CD8-positive, alpha-beta memory T cell (primary cell): ENCODE measurements around the gene MRPS27. TPM values are rescaled to one million over a fixed set of nuclear protein-coding genes. Genes with fewer than 3 reads are reported as not detected.

Experiments
- CTCF ChIA-PET: fragments of 350-600 bp; sonication (Branson Sonifier 250); formaldehyde crosslinking; loops from one replicate; lab custom pipeline; 2021; ENCODE audit warnings: antibody characterized with exemption; lab: Charles Lee
- POLR2A ChIA-PET: fragments of 350-600 bp; sonication (Branson Sonifier 250); formaldehyde crosslinking; loops from one replicate; lab custom pipeline; 2021; ENCODE audit warnings: antibody characterized with exemption; lab: Charles Lee
- DNase-seq, 5 donors: peaks; one replicate each; pipeline versions ENCODE4 v3.0.0 to v3.0.0-alpha.2; 2020 to 2022; ENCODE audit warnings: mixed read lengths in 1 of 5
- H3K27ac ChIP-seq: one replicate; pipeline ENCODE4 v1.7.0; 2013; ENCODE audit warnings: low read depth, mild to moderate bottlenecking, low read length, moderate library complexity
- H3K27me3 ChIP-seq: 2 replicates; pipeline ENCODE4 v1.7.0; 2013; ENCODE audit warnings: low read length, mild to moderate bottlenecking; ENCODE audit not compliant: insufficient read depth, poor library complexity, severe bottlenecking
- H3K36me3 ChIP-seq: 2 replicates; pipeline ENCODE4 v1.7.0; 2013; ENCODE audit warnings: mild to moderate bottlenecking, low read length, moderate library complexity; ENCODE audit not compliant: insufficient read depth
- H3K4me1 ChIP-seq: 2 replicates; pipeline ENCODE4 v1.7.0; 2013; ENCODE audit warnings: mild to moderate bottlenecking, low read length, moderate library complexity; ENCODE audit not compliant: insufficient read depth
- H3K4me3 ChIP-seq: 2 replicates; pipeline ENCODE4 v1.7.0; 2013; ENCODE audit warnings: mild to moderate bottlenecking, low read length
- H3K9me3 ChIP-seq: 2 replicates; pipeline ENCODE4 v1.7.0; 2013; ENCODE audit warnings: mild to moderate bottlenecking, low read length
- H3K27ac Mint-ChIP-seq, 8 donors: one replicate each; pipeline ENCODE4 v1.8.0; 2020 to 2021; ENCODE audit warnings: mixed read lengths in 8 of 8, mild to moderate bottlenecking in 6 of 8, inconsistent platforms in 3 of 8, moderate library complexity in 3 of 8
- H3K27me3 Mint-ChIP-seq, 2 donors: one replicate each; pipeline ENCODE4 v1.8.0; 2020 to 2021; ENCODE audit warnings: mixed read lengths in 2 of 2, mild to moderate bottlenecking in 1 of 2, moderate library complexity in 1 of 2
- H3K36me3 Mint-ChIP-seq, 3 donors: one replicate each; pipeline ENCODE4 v1.8.0; 2020 to 2021; ENCODE audit warnings: mixed read lengths in 3 of 3, inconsistent platforms in 1 of 3, mild to moderate bottlenecking in 1 of 3
- H3K4me1 Mint-ChIP-seq, 3 donors: one replicate each; pipeline ENCODE4 v1.8.0; 2020 to 2021; ENCODE audit warnings: mixed read lengths in 3 of 3, inconsistent platforms in 1 of 3, mild to moderate bottlenecking in 1 of 3
- H3K4me3 Mint-ChIP-seq, 7 donors: one replicate each; pipeline ENCODE4 v1.8.0; 2020 to 2021; ENCODE audit warnings: mixed read lengths in 7 of 7, mild to moderate bottlenecking in 6 of 7, moderate library complexity in 4 of 7, inconsistent platforms in 2 of 7
- H3K9me3 Mint-ChIP-seq, 5 donors: one replicate each; pipeline ENCODE4 v1.8.0; 2020 to 2022; ENCODE audit warnings: mixed read lengths in 5 of 5, mild to moderate bottlenecking in 3 of 5, moderate library complexity in 2 of 5, inconsistent platforms in 1 of 5
- polyA plus RNA-seq: library from polyadenylated mRNA; unstranded; fragments of 300-500 nt; fragmentation: Illumina TruSeq; gene quantifications from one replicate; pipeline ENCODE4 v1.2.3, GENCODE V29; 2021
- total RNA-seq, 2 experiments: library from RNA; stranded (reverse); gene quantifications; one replicate each; pipeline ENCODE4 v1.2.3, GENCODE V29; 2021

The MRPS27 gene
- total and polyA plus RNA-seq, 3 experiments from 2014 or later, result 35.9 to 91.9 (median 86.9) TPM

DNA sequence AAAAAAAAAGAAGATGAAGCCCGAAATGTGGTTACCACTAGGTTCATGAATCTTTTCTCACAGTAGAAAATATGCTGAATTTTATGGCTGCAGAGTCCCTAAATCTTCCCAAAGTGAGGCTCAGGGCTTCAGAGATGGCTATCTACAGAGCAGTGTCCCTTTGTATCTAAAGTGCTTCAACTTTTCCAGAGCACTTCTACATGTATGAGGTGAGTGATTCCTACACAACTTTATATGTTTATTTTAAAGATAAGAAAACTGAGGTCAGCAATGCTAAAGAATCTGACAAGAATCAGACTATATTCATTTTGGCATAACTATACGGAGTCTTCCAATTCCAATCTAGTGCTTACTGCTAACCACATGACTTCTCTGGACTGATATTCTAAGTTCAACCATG, 53.2 kb downstream of the MRPS27 start:
- CTCF ChIA-PET, result no interaction called here
- H3K4me3 Mint-ChIP-seq, result no peak overlapping the region
- Histone ChIP-seq H3K4me3 (no peak overlapping the region), H3K36me3 (no peaks in the 10 kb centered on the region), H3K9me3 (no peaks in the 10 kb centered on the region), H3K27me3 (no peaks in the 10 kb centered on the region), H3K4me1 (no peaks in the 10 kb centered on the region), H3K27ac (no peak overlapping the region)
- H3K27me3 Mint-ChIP-seq, result no peaks in the 10 kb centered on the region
- POLR2A ChIA-PET, result no interaction called here
- peaks cover 4 to 16% (median 9%) of the 10 kb centered on the region in 3 donors for H3K4me1 Mint-ChIP-seq
- DNase-seq, result no peak
- H3K9me3 Mint-ChIP-seq, result no peaks in the 10 kb centered on the region
- H3K27ac Mint-ChIP-seq, result no peak overlapping the region
- peaks cover 0 to 15% (median 4%) of the 10 kb centered on the region in 3 donors for H3K36me3 Mint-ChIP-seq

DNA sequence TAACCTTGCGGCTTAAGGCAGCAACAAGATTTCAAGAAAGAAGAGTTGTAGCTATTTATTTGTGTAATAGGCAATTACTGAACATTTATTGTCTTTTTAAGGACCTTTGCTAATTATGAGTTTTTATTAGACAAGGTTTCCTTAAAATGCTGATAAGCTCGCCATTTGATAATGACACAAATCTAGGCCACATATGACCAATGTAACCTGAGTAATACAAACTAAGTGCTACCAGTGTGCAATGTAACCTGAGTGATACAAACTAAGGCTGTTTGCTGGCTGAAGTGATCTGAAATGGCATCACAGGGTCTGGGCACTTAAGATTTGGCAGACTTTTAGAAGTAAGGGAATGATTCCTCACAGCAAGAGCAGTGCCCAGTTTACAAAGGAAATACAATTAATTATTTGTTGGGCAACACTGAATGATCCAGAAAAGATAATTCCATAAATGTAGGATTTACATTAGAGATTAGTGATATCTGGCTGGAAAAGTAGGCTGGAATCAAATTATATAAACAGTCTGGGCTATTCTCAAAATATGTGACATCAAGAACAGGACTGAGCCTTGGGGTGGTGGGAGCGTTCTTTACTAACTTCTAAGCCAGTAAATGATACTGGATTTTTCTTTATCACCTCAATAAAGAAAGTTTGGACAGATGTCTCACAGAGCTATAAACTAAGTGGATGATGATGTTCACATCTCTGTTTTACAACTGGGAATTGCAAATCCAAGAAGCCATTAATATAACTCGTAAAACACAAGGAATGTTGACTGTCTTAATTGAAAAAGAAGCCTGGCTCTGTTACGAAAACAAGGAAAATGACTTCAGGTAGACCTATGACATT, 54.8 kb downstream of the MRPS27 start:
- Histone ChIP-seq H3K9me3 (no peaks in the 10 kb centered on the region), H3K27ac (no peak overlapping the region), H3K27me3 (no peaks in the 10 kb centered on the region), H3K4me1 (no peaks in the 10 kb centered on the region), H3K4me3 (no peak overlapping the region), H3K36me3 (no peaks in the 10 kb centered on the region)
- no peak for DNase-seq
- ChIA-PET CTCF (interaction anchor here (1.4 kb wide), 1 partner anchor 52 kb away, joined by 3 read pairs; no protein-coding TSS in a partner anchor), POLR2A (no interaction called here)
- Mint-ChIP-seq H3K4me3 (no peak overlapping the region), H3K4me1 (peaks cover 4 to 16% (median 9%) of the 10 kb centered on the region in 3 donors), H3K27ac (no peak overlapping the region), H3K27me3 (no peaks in the 10 kb centered on the region), H3K9me3 (no peaks in the 10 kb centered on the region), H3K36me3 (peaks cover 0 to 14% (median 8%) of the 10 kb centered on the region in 3 donors)

DNA sequence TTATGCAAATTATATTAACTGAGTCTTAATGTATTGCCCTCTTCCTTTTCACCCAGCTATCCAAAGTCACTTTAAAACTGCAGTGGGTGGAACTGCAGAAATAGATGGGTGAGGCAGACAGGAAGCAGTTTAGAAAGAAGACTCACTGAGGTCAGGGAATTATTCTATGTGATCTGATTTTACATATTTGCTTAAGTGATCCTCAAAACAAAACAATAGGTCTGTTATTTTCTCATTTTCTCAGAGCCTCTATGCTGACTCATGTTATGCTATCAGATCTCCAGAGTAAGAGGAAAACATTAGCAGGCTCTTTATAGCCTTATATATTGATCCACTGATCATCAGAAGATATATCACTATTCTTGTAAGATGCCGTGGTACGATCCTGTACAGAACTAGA, 63.5 kb downstream of the MRPS27 start:
- Mint-ChIP-seq H3K4me1 (peaks cover 5 to 7% (median 5%) of the 10 kb centered on the region in 3 donors), H3K27ac (no peak overlapping the region), H3K27me3 (no peaks in the 10 kb centered on the region), H3K4me3 (no peak overlapping the region), H3K36me3 (peaks cover 10 to 27% (median 10%) of the 10 kb centered on the region in 3 donors), H3K9me3 (no peaks in the 10 kb centered on the region)
- Histone ChIP-seq H3K4me1 (no peaks in the 10 kb centered on the region), H3K27me3 (no peaks in the 10 kb centered on the region), H3K4me3 (no peak overlapping the region), H3K27ac (no peak overlapping the region), H3K36me3 (no peaks in the 10 kb centered on the region), H3K9me3 (no peaks in the 10 kb centered on the region)
- ChIA-PET CTCF (no interaction called here), POLR2A (no interaction called here)
- DNase-seq, result no peak

DNA sequence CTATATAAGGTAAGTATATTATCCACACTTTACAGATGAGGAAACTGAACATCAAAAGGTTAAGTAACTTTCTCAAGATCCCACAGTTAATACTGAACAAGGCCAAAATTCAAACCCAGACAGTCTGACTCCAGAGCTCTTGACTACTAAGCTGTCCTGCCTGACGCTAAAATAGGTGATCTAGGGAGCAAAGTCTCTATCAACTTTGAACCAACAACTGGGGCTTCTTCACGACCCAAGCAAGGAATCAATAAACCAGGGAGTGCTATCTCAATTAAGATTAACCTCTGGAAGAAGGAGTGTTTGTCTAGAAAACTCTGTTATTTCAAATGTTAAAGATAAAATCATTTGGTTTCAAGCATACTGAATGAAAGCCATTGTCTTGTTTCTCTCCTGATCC, 64.4 kb downstream of the MRPS27 start:
- no peak overlapping the region for H3K27ac Mint-ChIP-seq
- ChIA-PET POLR2A (no interaction called here), CTCF (no interaction called here)
- Histone ChIP-seq H3K9me3 (no peaks in the 10 kb centered on the region), H3K36me3 (no peaks in the 10 kb centered on the region), H3K27me3 (no peaks in the 10 kb centered on the region), H3K27ac (no peak overlapping the region), H3K4me1 (no peaks in the 10 kb centered on the region), H3K4me3 (no peak overlapping the region)
- no peak overlapping the region for H3K4me3 Mint-ChIP-seq
- H3K27me3 Mint-ChIP-seq, result peaks cover 0 to 2% of the 10 kb centered on the region in 2 donors
- no peak for DNase-seq
- H3K9me3 Mint-ChIP-seq, result no peaks in the 10 kb centered on the region
- peaks cover 10 to 24% (median 10%) of the 10 kb centered on the region in 3 donors for H3K36me3 Mint-ChIP-seq
- peaks cover 5 to 11% (median 7%) of the 10 kb centered on the region in 3 donors for H3K4me1 Mint-ChIP-seq

DNA sequence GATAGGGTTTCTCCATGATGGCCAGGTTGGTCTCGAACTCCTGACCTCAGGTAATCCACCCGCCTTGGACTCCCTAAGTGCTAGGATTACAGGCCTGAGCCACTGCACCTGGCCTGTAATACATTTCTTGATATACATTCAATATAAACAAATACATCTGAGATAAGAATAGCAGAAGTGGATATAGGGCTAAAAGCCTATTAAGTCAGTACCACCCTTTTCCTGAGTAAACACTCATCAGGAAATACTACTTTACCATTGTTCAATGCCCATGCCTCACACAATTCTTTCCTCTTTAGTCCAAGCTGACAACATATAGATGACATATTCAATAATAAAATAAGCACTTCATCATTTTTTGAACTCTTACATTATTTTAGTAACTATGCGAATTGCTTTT, 64.8 kb downstream of the MRPS27 start:
- Histone ChIP-seq H3K9me3 (no peaks in the 10 kb centered on the region), H3K27ac (no peak overlapping the region), H3K27me3 (no peaks in the 10 kb centered on the region), H3K4me3 (no peak overlapping the region), H3K4me1 (no peaks in the 10 kb centered on the region), H3K36me3 (no peaks in the 10 kb centered on the region)
- H3K27me3 Mint-ChIP-seq, result peaks cover 0 to 2% of the 10 kb centered on the region in 2 donors
- H3K27ac Mint-ChIP-seq, result no peak overlapping the region
- CTCF ChIA-PET, result interaction anchor here (1.0 kb wide), 1 partner anchor 29 kb away, joined by 3 read pairs; no protein-coding TSS in a partner anchor
- H3K4me3 Mint-ChIP-seq, result no peak overlapping the region
- H3K9me3 Mint-ChIP-seq, result no peaks in the 10 kb centered on the region
- peaks cover 5 to 11% (median 7%) of the 10 kb centered on the region in 3 donors for H3K4me1 Mint-ChIP-seq
- no peak for DNase-seq
- POLR2A ChIA-PET, result no interaction called here
- peaks cover 10 to 25% (median 10%) of the 10 kb centered on the region in 3 donors for H3K36me3 Mint-ChIP-seq

DNA sequence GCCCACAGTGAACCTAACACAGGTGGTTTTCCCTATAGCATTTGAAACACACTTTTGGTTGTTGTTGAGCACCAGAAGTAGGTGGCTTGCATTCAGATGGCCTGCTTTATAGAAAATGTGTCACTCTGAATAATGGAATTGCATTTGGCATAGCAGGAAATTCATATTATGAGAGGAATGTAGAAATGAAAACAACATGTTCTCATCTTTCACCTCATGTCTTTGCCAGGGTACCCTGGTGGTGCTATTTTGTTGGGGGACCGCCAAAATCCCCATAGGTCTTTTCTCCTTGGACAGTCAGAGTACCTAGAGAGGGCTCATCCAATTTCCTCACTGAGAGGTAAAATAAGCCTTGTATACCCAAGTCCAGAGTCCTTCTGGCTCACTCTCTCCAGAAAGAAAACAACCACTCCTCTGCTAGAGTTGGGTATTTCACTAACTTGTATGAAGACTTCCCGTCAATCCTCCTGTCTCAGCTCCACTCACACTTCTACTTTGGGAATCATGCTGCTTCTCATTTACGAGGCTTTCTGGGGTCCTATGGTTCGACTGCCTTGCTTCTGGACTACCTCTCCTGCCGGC, 67.4 kb downstream of the MRPS27 start:
- H3K27me3 ChIP-seq, result no peaks in the 10 kb centered on the region
- no peaks in the 10 kb centered on the region for H3K4me1 ChIP-seq
- H3K4me3 ChIP-seq, result no peak overlapping the region
- CTCF ChIA-PET, result no interaction called here
- POLR2A ChIA-PET, result no interaction called here
- Mint-ChIP-seq H3K4me1 (peaks cover 5 to 17% (median 5%) of the 10 kb centered on the region in 3 donors), H3K27me3 (peaks cover 0 to 2% of the 10 kb centered on the region in 2 donors), H3K9me3 (no peaks in the 10 kb centered on the region), H3K4me3 (no peak overlapping the region), H3K27ac (peak overlapping the region in 1 of 8 donors; percentile 9), H3K36me3 (peaks cover 4 to 20% (median 7%) of the 10 kb centered on the region in 3 donors)
- H3K27ac ChIP-seq, result no peak overlapping the region
- no peak for DNase-seq
- H3K36me3 ChIP-seq, result no peaks in the 10 kb centered on the region
- H3K9me3 ChIP-seq, result no peaks in the 10 kb centered on the region

DNA sequence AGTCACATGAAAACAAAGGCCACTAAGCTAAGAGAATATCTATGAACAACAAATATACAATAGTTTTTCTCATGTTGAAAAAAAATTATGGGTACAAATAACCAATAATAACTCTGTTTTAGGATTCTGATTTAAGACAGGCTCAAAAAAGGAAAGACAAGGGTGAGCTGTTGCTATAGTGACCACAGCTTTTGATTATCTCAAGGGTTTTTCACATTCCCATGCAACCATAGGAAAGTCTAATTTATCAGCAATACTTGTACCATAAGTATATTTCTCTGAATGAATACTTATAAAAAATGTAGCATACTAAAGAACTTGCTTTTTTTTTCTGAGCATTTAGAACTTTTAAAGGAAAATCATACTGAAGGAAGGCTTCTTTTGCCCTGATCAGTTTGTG, 68.0 kb downstream of the MRPS27 start:
- peaks cover 0 to 15% (median 7%) of the 10 kb centered on the region in 3 donors for H3K36me3 Mint-ChIP-seq
- peaks cover 0 to 2% of the 10 kb centered on the region in 2 donors for H3K27me3 Mint-ChIP-seq
- no peak overlapping the region for H3K4me3 Mint-ChIP-seq
- no peak overlapping the region for H3K27ac Mint-ChIP-seq
- no peaks in the 10 kb centered on the region for H3K9me3 Mint-ChIP-seq
- Histone ChIP-seq H3K9me3 (no peaks in the 10 kb centered on the region), H3K27me3 (no peaks in the 10 kb centered on the region), H3K4me1 (no peaks in the 10 kb centered on the region), H3K27ac (no peak overlapping the region), H3K36me3 (no peaks in the 10 kb centered on the region), H3K4me3 (no peak overlapping the region)
- POLR2A ChIA-PET, result no interaction called here
- CTCF ChIA-PET, result no interaction called here
- no peak for DNase-seq
- peaks cover 5 to 20% (median 8%) of the 10 kb centered on the region in 3 donors for H3K4me1 Mint-ChIP-seq

DNA sequence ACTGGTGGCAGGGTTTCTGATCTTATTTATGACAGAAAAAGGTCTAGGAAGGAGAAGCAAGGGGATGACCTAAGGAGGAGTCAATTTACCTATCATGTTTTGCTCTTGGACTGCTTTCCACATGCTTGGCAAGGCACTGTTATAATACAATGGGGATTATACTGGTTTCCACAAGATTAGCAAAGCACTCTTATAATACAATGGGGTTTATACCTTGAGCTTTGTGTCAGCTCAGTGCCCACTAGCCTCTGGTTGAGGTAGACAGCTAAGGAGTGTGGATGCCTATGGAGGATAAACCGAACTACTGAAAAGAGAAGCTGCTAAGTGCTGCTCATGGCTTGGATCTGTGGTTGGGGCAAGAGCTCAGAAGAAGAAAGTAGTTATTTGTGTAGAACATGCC, 68.7 kb downstream of the MRPS27 start:
- H3K27ac Mint-ChIP-seq, result no peak overlapping the region
- H3K36me3 Mint-ChIP-seq, result peaks cover 0 to 12% (median 7%) of the 10 kb centered on the region in 3 donors
- H3K27me3 ChIP-seq, result no peaks in the 10 kb centered on the region
- H3K4me1 Mint-ChIP-seq, result peaks cover 9 to 25% (median 9%) of the 10 kb centered on the region in 3 donors
- peaks cover 0 to 2% of the 10 kb centered on the region in 2 donors for H3K27me3 Mint-ChIP-seq
- CTCF ChIA-PET, result interaction anchor here (1.0 kb wide), 1 partner anchor 56 kb away, joined by 3 read pairs; no protein-coding TSS in a partner anchor
- DNase-seq, result no peak
- H3K36me3 ChIP-seq, result no peaks in the 10 kb centered on the region
- no peak overlapping the region for H3K27ac ChIP-seq
- no peak overlapping the region for H3K4me3 Mint-ChIP-seq
- H3K4me3 ChIP-seq, result no peak overlapping the region
- peaks cover under 1% of the 10 kb centered on the region for H3K4me1 ChIP-seq
- POLR2A ChIA-PET, result no interaction called here
- H3K9me3 Mint-ChIP-seq, result no peaks in the 10 kb centered on the region
- H3K9me3 ChIP-seq, result no peaks in the 10 kb centered on the region
